IPS DF 4.7 (cell line): ENCODE measurements around the gene SPC24.
"Not testable (repeated sequence)": the region's sequence is repeated elsewhere in the genome, so short reads cannot be mapped to it uniquely, and the experiment has no call there.

Experiments used
- DNase-seq: peaks from one replicate; pipeline ENCODE4 v3.0.0-alpha.2; 2013; ENCODE audit warnings: low spot score; ENCODE audit errors: extremely low read depth

Gene SPC24

GRCh38 chr19:11131471-11131870 lies 24.1 kb downstream of the SPC24 start:
- DNase-seq = no peak

- no peak for DNase-seq
Measured at GRCh38 chr19:11130824-11131455, 24.6 kb downstream of the SPC24 start.

- DNase-seq = no peak
Measured at GRCh38 chr19:11127905-11128304, 27.7 kb downstream of the SPC24 start.

- DNase-seq = no peak
Measured at GRCh38 chr19:11125994-11126685, 29.4 kb downstream of the SPC24 start.

GRCh38 chr19:11124157-11124556 lies 31.4 kb downstream of the SPC24 start:
- not testable (repeated sequence) for DNase-seq

- no peak for DNase-seq
Measured at GRCh38 chr19:11123114-11123513, 32.5 kb downstream of the SPC24 start.

- not testable (repeated sequence) for DNase-seq
Measured at GRCh38 chr19:11121963-11122362, 33.6 kb downstream of the SPC24 start.

GRCh38 chr19:11116507-11116906 lies 39.1 kb downstream of the SPC24 start:
- DNase-seq = no peak

- DNase-seq = no peak
Measured at GRCh38 chr19:11115895-11116446, 39.6 kb downstream of the SPC24 start.

- no peak for DNase-seq
Measured at GRCh38 chr19:11115042-11115441, 40.5 kb downstream of the SPC24 start.

GRCh38 chr19:11113140-11113708 lies 42.4 kb downstream of the SPC24 start:
- DNase-seq = no peak

- no peak for DNase-seq
Measured at GRCh38 chr19:11111771-11112144, 43.8 kb downstream of the SPC24 start.

GRCh38 chr19:11111117-11111770 lies 44.3 kb downstream of the SPC24 start:
- no peak for DNase-seq

- DNase-seq = no peak
Measured at GRCh38 chr19:11108746-11109145, 46.8 kb downstream of the SPC24 start.

GRCh38 chr19:11106477-11106876 lies 49.1 kb downstream of the SPC24 start:
- no peak for DNase-seq

GRCh38 chr19:11105014-11105636 lies 50.5 kb downstream of the SPC24 start:
- DNase-seq = no peak

GRCh38 chr19:11103667-11104066 lies 51.9 kb downstream of the SPC24 start:
- DNase-seq = not testable (repeated sequence)

- no peak for DNase-seq
Measured at GRCh38 chr19:11102944-11103343, 52.6 kb downstream of the SPC24 start.

GRCh38 chr19:11101057-11101456 lies 54.5 kb downstream of the SPC24 start:
- no peak for DNase-seq

GRCh38 chr19:11100049-11100448 lies 55.5 kb downstream of the SPC24 start:
- DNase-seq = no peak

- no peak for DNase-seq
Measured at GRCh38 chr19:11098861-11099260, 56.7 kb downstream of the SPC24 start.

GRCh38 chr19:11098327-11098726 lies 57.3 kb downstream of the SPC24 start:
- no peak for DNase-seq
